B cell (primary cell): ENCODE results near the gene KRT4.

ENCODE experiments used
- CTCF ChIP-seq: fragments of 200-600 bp; IDR thresholded peaks from one replicate; pipeline ENCODE4 v1.8.0; 2022; ENCODE audit warnings: antibody characterized with exemption, mild to moderate bottlenecking
- EZH2 ChIP-seq: IDR thresholded peaks from 2 replicates; pipeline ENCODE4 v1.6.1; 2012; ENCODE audit warnings: borderline replicate concordance, low read depth, mild to moderate bottlenecking, moderate library complexity, low read length; ENCODE audit not compliant: insufficient read depth, poor library complexity, severe bottlenecking

- TF ChIP-seq EZH2 (no peak), CTCF (no peak)
These were observed 13.5 kb downstream of the KRT4 start for GRCh38 chr12:52800259-52800917.
